ENCODE data around the gene SNRNP40. TPM values are rescaled to one million over a fixed set of nuclear protein-coding genes. Genes with fewer than 3 reads are reported as not detected.

The SNRNP40 gene
- total RNA-seq, 2 experiments from 2014 or later, result 48.4 to 53.7 TPM

GRCh38 chr1:31230378-31230777, 66.2 kb downstream of the SNRNP40 start:
- Mint-ChIP-seq H3K4me3 (no peak overlapping the region), H3K4me1 (ENCODE audit: low read depth) (no peaks in the 10 kb centered on the region), H3K27ac (no peak overlapping the region), H3K36me3 (ENCODE audit: low read depth) (no peaks in the 10 kb centered on the region), H3K9me3 (no peaks in the 10 kb centered on the region), H3K27me3 (peaks cover 23% of the 10 kb centered on the region)
- Histone ChIP-seq H3K4me3 (ENCODE audit: low read length) (no peak overlapping the region), H3K27me3 (ENCODE audit: control insufficient read depth in 1 of 2, insufficient read depth in 2 of 2, low read length in 2 of 2) (peaks cover 2 to 9% of the 10 kb centered on the region in 2 experiments), H3K4me1 (ENCODE audit: insufficient read depth, low read length) (no peaks in the 10 kb centered on the region), H3K9me3 (ENCODE audit: control insufficient read depth in 1 of 2, insufficient read depth in 1 of 2, low read length in 2 of 2) (no peaks in the 10 kb centered on the region), H3K36me3 (ENCODE audit: insufficient read depth, low read length) (no peaks in the 10 kb centered on the region), H3K27ac (ENCODE audit: low read depth in 1 of 2, low read length in 2 of 2) (no peak overlapping the region)
- intact Hi-C loops (cut with DNase I, micrococcal nuclease), result no loop called here
- TF ChIP-seq CTCF (IDR thresholded peaks at IDR 0.05), result no peak
- no peak for DNase-seq
- CTCF ChIA-PET, result no interaction called here
- POLR2A ChIA-PET, result no interaction called here
- no peak for ATAC-seq (ENCODE audit: poor library complexity)

- H3K36me3 ChIP-seq (ENCODE audit: insufficient read depth, low read length), result no peaks in the 10 kb centered on the region
- intact Hi-C loops (cut with DNase I, micrococcal nuclease), result no loop called here
- no peaks in the 10 kb centered on the region for H3K9me3 ChIP-seq (ENCODE audit: control insufficient read depth in 1 of 2, insufficient read depth in 1 of 2, low read length in 2 of 2)
- H3K27me3 ChIP-seq (ENCODE audit: control insufficient read depth in 1 of 2, insufficient read depth in 2 of 2, low read length in 2 of 2), result peaks cover 0 to 3% of the 10 kb centered on the region in 2 experiments
- POLR2A ChIA-PET, result no interaction called here
- no peak for TF ChIP-seq CTCF (IDR thresholded peaks at IDR 0.05)
- no peak overlapping the region for H3K4me3 ChIP-seq (ENCODE audit: low read length)
- Mint-ChIP-seq H3K36me3 (ENCODE audit: low read depth) (no peaks in the 10 kb centered on the region), H3K27ac (no peak overlapping the region), H3K27me3 (peaks cover 14% of the 10 kb centered on the region), H3K9me3 (no peaks in the 10 kb centered on the region), H3K4me1 (ENCODE audit: low read depth) (no peaks in the 10 kb centered on the region), H3K4me3 (no peak overlapping the region)
- DNase-seq (no peak), ATAC-seq (ENCODE audit: poor library complexity) (no peak)
- no peaks in the 10 kb centered on the region for H3K4me1 ChIP-seq (ENCODE audit: insufficient read depth, low read length)
- CTCF ChIA-PET, result no interaction called here
- H3K27ac ChIP-seq (ENCODE audit: low read depth in 1 of 2, low read length in 2 of 2), result no peak overlapping the region
These were observed 67.6 kb downstream of the SNRNP40 start for GRCh38 chr1:31228986-31229385.

- no peak for TF ChIP-seq CTCF (IDR thresholded peaks at IDR 0.05)
These were observed 68.6 kb downstream of the SNRNP40 start for GRCh38 chr1:31227891-31228568.

More at GRCh38 chr1:31227891-31228568, 68.6 kb downstream of the SNRNP40 start:
- intact Hi-C loops (cut with DNase I, micrococcal nuclease), result no loop called here
- Histone ChIP-seq H3K4me1 (ENCODE audit: insufficient read depth, low read length) (no peaks in the 10 kb centered on the region), H3K36me3 (ENCODE audit: insufficient read depth, low read length) (no peaks in the 10 kb centered on the region), H3K9me3 (ENCODE audit: control insufficient read depth in 1 of 2, insufficient read depth in 1 of 2, low read length in 2 of 2) (no peaks in the 10 kb centered on the region), H3K4me3 (ENCODE audit: low read length) (no peak overlapping the region), H3K27ac (ENCODE audit: low read depth in 1 of 2, low read length in 2 of 2) (no peak overlapping the region), H3K27me3 (ENCODE audit: control insufficient read depth in 1 of 2, insufficient read depth in 2 of 2, low read length in 2 of 2) (peaks cover 0 to 2% of the 10 kb centered on the region in 2 experiments)
- ChIA-PET POLR2A (no interaction called here), CTCF (no interaction called here)
- Mint-ChIP-seq H3K36me3 (ENCODE audit: low read depth) (no peaks in the 10 kb centered on the region), H3K27ac (no peak overlapping the region), H3K4me3 (no peak overlapping the region), H3K27me3 (peaks cover 9% of the 10 kb centered on the region), H3K4me1 (ENCODE audit: low read depth) (no peaks in the 10 kb centered on the region), H3K9me3 (no peaks in the 10 kb centered on the region)
- ATAC-seq (ENCODE audit: poor library complexity) (no peak), DNase-seq (no peak)

Measured in CD4-positive, alpha-beta T cell (primary cell).